H9 (cell line): ENCODE measurements around the gene KCNMA1. TPM values are rescaled to one million over a fixed set of nuclear protein-coding genes. Genes with fewer than 3 reads are reported as not detected.

Source experiments
- DNase-seq: peaks from one replicate; pipeline ENCODE4 v3.0.0-alpha.2; 2017
- H2AFZ ChIP-seq: one replicate; pipeline ENCODE4 v1.6.1; 2013; ENCODE audit warnings: mild to moderate bottlenecking, low read length, control low read depth, moderate library complexity
- H2AK5ac ChIP-seq: 2 replicates; pipeline ENCODE4 v1.6.1; 2013; ENCODE audit warnings: low read length, control low read depth, mixed read lengths; ENCODE audit not compliant: insufficient read length
- H2BK120ac ChIP-seq: one replicate; pipeline ENCODE4 v1.6.1; 2013; ENCODE audit warnings: low read depth, mild to moderate bottlenecking, low read length, control low read depth, inconsistent platforms; ENCODE audit not compliant: poor library complexity, severe bottlenecking
- H2BK12ac ChIP-seq: 2 replicates; pipeline ENCODE4 v1.6.1; 2013; ENCODE audit warnings: low read length, control low read depth, mixed read lengths, low read depth; ENCODE audit not compliant: insufficient read length
- H2BK15ac ChIP-seq: 2 replicates; pipeline ENCODE4 v1.6.1; 2013; ENCODE audit warnings: low read depth, low read length, control low read depth
- H2BK20ac ChIP-seq: one replicate; pipeline ENCODE4 v1.6.1; 2013; ENCODE audit warnings: low read depth, mild to moderate bottlenecking, low read length, control low read depth, inconsistent platforms; ENCODE audit not compliant: poor library complexity, severe bottlenecking
- H2BK5ac ChIP-seq: 2 replicates; pipeline ENCODE4 v1.6.1; 2013; ENCODE audit warnings: low read length, control low read depth, mixed read lengths; ENCODE audit not compliant: insufficient read length
- H3K14ac ChIP-seq: 2 replicates; pipeline ENCODE4 v1.6.1; 2013; ENCODE audit warnings: low read length, control low read depth; ENCODE audit not compliant: insufficient read depth
- H3K18ac ChIP-seq: 2 replicates; pipeline ENCODE4 v1.6.1; 2013; ENCODE audit warnings: low read depth, mild to moderate bottlenecking, mixed read lengths, low read length, control low read depth; ENCODE audit not compliant: insufficient read length
- H3K23ac ChIP-seq: 2 replicates; pipeline ENCODE4 v1.6.1; 2013; ENCODE audit warnings: low read length, control low read depth, mixed read lengths, low read depth; ENCODE audit not compliant: insufficient read length
- H3K23me2 ChIP-seq: 2 replicates; pipeline ENCODE4 v1.6.1; 2013; ENCODE audit warnings: low read depth, mild to moderate bottlenecking, mixed read lengths, low read length, control low read depth; ENCODE audit not compliant: insufficient read length, poor library complexity, severe bottlenecking
- H3K27ac ChIP-seq: 2 replicates; pipeline ENCODE4 v1.5.1; 2013; ENCODE audit warnings: low read length, control low read depth, mixed read lengths, low read depth; ENCODE audit not compliant: insufficient read length
- H3K27me3 ChIP-seq: 2 replicates; pipeline ENCODE4 v1.6.1; 2013; ENCODE audit warnings: low read length, control low read depth, inconsistent platforms; ENCODE audit not compliant: insufficient read depth
- H3K4ac ChIP-seq: 2 replicates; pipeline ENCODE4 v1.6.1; 2013; ENCODE audit warnings: low read depth, mild to moderate bottlenecking, control low read depth, inconsistent platforms, low read length, moderate library complexity
- H3K4me1 ChIP-seq: 2 replicates; pipeline ENCODE4 v1.6.1; 2013; ENCODE audit warnings: low read length, control low read depth, inconsistent platforms; ENCODE audit not compliant: insufficient read depth
- H3K4me2 ChIP-seq: 2 replicates; pipeline ENCODE4 v1.6.1; 2013; ENCODE audit warnings: low read length, control low read depth, mixed read lengths; ENCODE audit not compliant: insufficient read length, insufficient read depth
- H3K56ac ChIP-seq: 2 replicates; pipeline ENCODE4 v1.6.1; 2013; ENCODE audit warnings: low read depth, mild to moderate bottlenecking, mixed read lengths, low read length, control low read depth; ENCODE audit not compliant: insufficient read length
- H3K79me1 ChIP-seq: 2 replicates; pipeline ENCODE4 v1.6.1; 2013; ENCODE audit warnings: low read depth, mild to moderate bottlenecking, moderate library complexity, low read length, control low read depth, inconsistent platforms; ENCODE audit not compliant: insufficient read depth, poor library complexity, severe bottlenecking
- H3K79me2 ChIP-seq: 2 replicates; pipeline ENCODE4 v1.6.1; 2013; ENCODE audit warnings: low read length, control low read depth, inconsistent platforms; ENCODE audit not compliant: insufficient read depth
- H3K9ac ChIP-seq: 2 replicates; pipeline ENCODE4 v1.6.1; 2013; ENCODE audit warnings: low read length, control low read depth, mixed read lengths; ENCODE audit not compliant: insufficient read length; ENCODE audit errors: extremely low read depth
- H3K9me3 ChIP-seq: one replicate; pipeline ENCODE4 v1.6.1; 2013; ENCODE audit warnings: low read depth, low read length, inconsistent platforms; ENCODE audit not compliant: control insufficient read depth
- H3T11ph ChIP-seq: one replicate; pipeline ENCODE4 v1.6.1; 2013; ENCODE audit warnings: mild to moderate bottlenecking, low read length, control low read depth, inconsistent platforms
- H4K20me1 ChIP-seq: one replicate; pipeline ENCODE4 v1.6.1; 2013; ENCODE audit not compliant: control insufficient read depth, insufficient read length, insufficient read depth
- H4K5ac ChIP-seq: 2 replicates; pipeline ENCODE4 v1.6.1; 2013; ENCODE audit warnings: low read depth, mild to moderate bottlenecking, mixed read lengths, low read length, control low read depth; ENCODE audit not compliant: insufficient read length
- H4K8ac ChIP-seq: replicated peaks from 2 replicates; pipeline ENCODE4 v1.6.1; 2013; ENCODE audit warnings: low read length, control low read depth, mixed read lengths, low read depth; ENCODE audit not compliant: insufficient read length
- H4K91ac ChIP-seq: 2 replicates; pipeline ENCODE4 v1.6.1; 2013; ENCODE audit warnings: low read depth, mild to moderate bottlenecking, moderate library complexity, mixed read lengths, low read length, control low read depth; ENCODE audit not compliant: insufficient read length
- H3K27ac Mint-ChIP-seq, 3 experiments: 2 replicates in 2 of 3; 3 replicates in 1 of 3; pipeline ENCODE4 v1.8.0; 2020 to 2021; ENCODE audit warnings: mixed read lengths in 3 of 3, mild to moderate bottlenecking in 1 of 3, moderate library complexity in 1 of 3
- H3K27me3 Mint-ChIP-seq: 2 replicates; pipeline ENCODE4 v1.8.0; 2021; ENCODE audit warnings: low read depth, mild to moderate bottlenecking, moderate library complexity, mixed read lengths
- H3K36me3 Mint-ChIP-seq, 3 experiments: 2 replicates in 2 of 3; 3 replicates in 1 of 3; pipeline ENCODE4 v1.8.0; 2020 to 2021; ENCODE audit warnings: low read depth in 3 of 3, mixed read lengths in 3 of 3; ENCODE audit not compliant: insufficient read depth in 1 of 3
- H3K4me1 Mint-ChIP-seq, 2 experiments: 2 replicates each; pipeline ENCODE4 v1.8.0; 2020; ENCODE audit warnings: mixed read lengths in 2 of 2
- H3K4me3 Mint-ChIP-seq, 2 experiments: 2 replicates in 1 of 2; 3 replicates in 1 of 2; pipeline ENCODE4 v1.8.0; 2020 to 2021; ENCODE audit warnings: mild to moderate bottlenecking in 2 of 2, mixed read lengths in 2 of 2, moderate library complexity in 1 of 2
- H3K9me3 Mint-ChIP-seq, 2 experiments: 2 replicates in 1 of 2; 3 replicates in 1 of 2; pipeline ENCODE4 v1.8.0; 2020; ENCODE audit warnings: mild to moderate bottlenecking in 2 of 2, mixed read lengths in 2 of 2, moderate library complexity in 1 of 2
- CTCF ChIP-seq: fragments of 200-600 bp; sonication (generic); conservative IDR thresholded peaks from 3 replicates; pipeline ENCODE4 v1.8.0; 2021; ENCODE audit warnings: antibody characterized with exemption, mild to moderate bottlenecking
- WGBS: extraction: QIAGEN DNeasy Blood & Tissue Kit; methylation state at CpG from one replicate; pipeline ENCODE4 v1.1.7; 2013; ENCODE audit warnings: missing lambda C conversion rate, low lambda C conversion rate, mixed read lengths; ENCODE audit not compliant: insufficient read length; ENCODE audit errors: extremely low coverage; 5-methylcytosine and 5-hydroxymethylcytosine counted together
- total RNA-seq: library from RNA; stranded (reverse); gene quantifications from 2 replicates; pipeline ENCODE4 v1.2.1, GENCODE V29; 2021

KCNMA1 gene
- total RNA-seq, 1 experiment from 2014 or later = 2.0 TPM

- Histone ChIP-seq H2BK15ac (no peak overlapping the region), H4K8ac (no peak overlapping the region), H3K4me2 (no peak overlapping the region), H3K18ac (no peak overlapping the region), H3T11ph (no peak overlapping the region), H4K5ac (no peak overlapping the region), H3K79me2 (no peaks in the 10 kb centered on the region), H3K9me3 (no peaks in the 10 kb centered on the region), H2BK12ac (no peak overlapping the region), H3K56ac (no peak overlapping the region), H3K23ac (no peak overlapping the region), H2BK20ac (no peak overlapping the region), H2BK120ac (no peak overlapping the region), H3K23me2 (peaks cover 12% of the 10 kb centered on the region), H2BK5ac (no peak overlapping the region), H3K79me1 (no peaks in the 10 kb centered on the region), H3K14ac (no peak overlapping the region), H3K4ac (no peak overlapping the region), H3K4me1 (peaks cover 5% of the 10 kb centered on the region; the same call in 1 of the 2 replicates), H3K27ac (no peak overlapping the region), H2AFZ (no peak overlapping the region), H4K20me1 (no peaks in the 10 kb centered on the region), H4K91ac (no peak overlapping the region), H3K9ac (no peak overlapping the region), H2AK5ac (no peak overlapping the region), H3K27me3 (peaks cover 20% of the 10 kb centered on the region)
- Mint-ChIP-seq H3K9me3 (no peaks in the 10 kb centered on the region), H3K4me1 (peaks cover 34% of the 10 kb centered on the region in 2 experiments), H3K27me3 (peaks cover 54% of the 10 kb centered on the region), H3K36me3 (no peaks in the 10 kb centered on the region; a peak in 1 of 7 replicates), H3K27ac (no peak overlapping the region), H3K4me3 (no peak overlapping the region)
- no peak for TF ChIP-seq CTCF
- no CpG with 5 or more reads among the region's 7 CpGs for WGBS
- DNase-seq = no peak
Observed at GRCh38 chr10:77633376-77633775, 4.2 kb downstream of the KCNMA1 start.
